GM12878 (cell line): ENCODE results near the gene CLDN19. TPM values are rescaled to one million over a fixed set of nuclear protein-coding genes. Genes with fewer than 3 reads are reported as not detected.

ENCODE experiments used
- ATAC-seq: fragments of 200-7000 bp; cut with Tn5 transposase; 3 replicates; pipeline ENCODE4 v1.9.1; 2020; ENCODE audit warnings: mild to moderate bottlenecking, moderate library complexity
- BruUV-seq: library from RNA; stranded (reverse); fragments of 400-500 nt; replicated peaks from 2 replicates; lab custom pipeline; 2021; lab: Mats Ljungman, UMichigan
- CTCF ChIA-PET: fragments of 300-600 bp; sonication (Branson Sonifier 250); formaldehyde crosslinking; extraction: SDS; loops from one replicate; lab custom pipeline; 2021; ENCODE audit warnings: inconsistent platforms; lab: Yijun Ruan, JAX
- POLR2A ChIA-PET: fragments of 350-600 bp; formaldehyde crosslinking; extraction: SDS; loops from one replicate; lab custom pipeline; 2021; ENCODE audit warnings: inconsistent platforms; lab: Charles Lee
- RAD21 ChIA-PET: fragments of 300-600 bp; sonication (Branson Sonifier 250); formaldehyde crosslinking; loops from one replicate; lab custom pipeline; 2023; ENCODE audit warnings: antibody characterized with exemption; ENCODE audit not compliant: unreplicated experiment; lab: Charles Lee
- SMC1A ChIA-PET: fragments of 300-600 bp; sonication (Branson Sonifier 250); formaldehyde crosslinking; loops from one replicate; lab custom pipeline; 2023; ENCODE audit not compliant: unreplicated experiment, uncharacterized antibody; lab: Charles Lee
- DNase-seq: peaks from one replicate; pipeline ENCODE4 v3.0.0-alpha.2; 2011; ENCODE audit warnings: low read depth, low spot score
- FAIRE-seq: peaks from 3 replicates; lab custom pipeline; 2011; peaks lifted over from hg19 to GRCh38; lab: Jason Lieb, UNC
- H2AFZ ChIP-seq: 2 replicates; pipeline ENCODE4 v1.6.0; 2011; ENCODE audit warnings: low read depth, low read length, control low read depth; ENCODE audit not compliant: control insufficient read depth
- H3K27ac ChIP-seq: 2 replicates; pipeline ENCODE4 v1.5.1; 2011; ENCODE audit warnings: control low read depth; ENCODE audit not compliant: control insufficient read depth, insufficient read depth
- H3K27me3 ChIP-seq, 2 experiments: replicated peaks in 1 of 2; 2 replicates each; pipeline versions ENCODE4 v1.6.0 to v1.6.1; 2011; ENCODE audit warnings: low read length in 1 of 2; ENCODE audit not compliant: control insufficient read depth in 2 of 2, insufficient read depth in 2 of 2
- H3K36me3 ChIP-seq, 2 experiments: 2 replicates each; pipeline ENCODE4 v1.5.1; 2011; ENCODE audit warnings: low read length in 1 of 2; ENCODE audit not compliant: control insufficient read depth in 2 of 2, insufficient read depth in 2 of 2
- H3K4me1 ChIP-seq: 2 replicates; pipeline ENCODE4 v1.6.1; 2011; ENCODE audit warnings: mild to moderate bottlenecking, low read length, moderate library complexity, mixed read lengths; ENCODE audit not compliant: control insufficient read depth, insufficient read depth
- H3K4me2 ChIP-seq: 2 replicates; pipeline ENCODE4 v1.6.0; 2011; ENCODE audit warnings: control low read depth; ENCODE audit not compliant: control insufficient read depth, insufficient read depth
- H3K4me3 ChIP-seq: fragments of 200-600 bp; sonication (generic); 2 replicates; pipeline ENCODE4 v1.5.1; 2016
- H3K79me2 ChIP-seq: 2 replicates; pipeline ENCODE4 v1.6.0; 2011; ENCODE audit warnings: low read length; ENCODE audit not compliant: control insufficient read depth, insufficient read depth
- H3K9ac ChIP-seq: 2 replicates; pipeline ENCODE4 v1.8.0; 2011; ENCODE audit warnings: low read length, control low read depth, mixed read lengths; ENCODE audit not compliant: control insufficient read depth, insufficient read depth
- H3K9me3 ChIP-seq: replicated peaks from 3 replicates; pipeline ENCODE4 v1.5.1; 2011; ENCODE audit warnings: mild to moderate bottlenecking, low read length; ENCODE audit not compliant: control insufficient read depth, insufficient read depth
- H4K20me1 ChIP-seq: 2 replicates; pipeline ENCODE4 v1.6.0; 2011; ENCODE audit not compliant: control insufficient read depth, insufficient read depth
- BCL11A ChIP-seq: IDR thresholded peaks from 2 replicates; pipeline ENCODE4 v1.6.1; 2011; ENCODE audit warnings: low read depth, low read length
- EZH2 ChIP-seq: IDR thresholded peaks from 2 replicates; pipeline ENCODE4 v1.6.1; 2012; ENCODE audit warnings: low read depth, mild to moderate bottlenecking, control low read depth, inconsistent platforms, low read length, borderline replicate concordance; ENCODE audit not compliant: control insufficient read depth
- HCFC1 ChIP-seq: fragments of 150-350 bp; IDR thresholded peaks from 2 replicates; pipeline ENCODE4 v1.6.1; 2014; ENCODE audit warnings: low read length
- LARP7 ChIP-seq: fragments of 450-650 bp; IDR thresholded peaks from 2 replicates; pipeline ENCODE4 v1.6.1; 2017; ENCODE audit warnings: mild to moderate bottlenecking
- YY1 ChIP-seq: IDR thresholded peaks from 2 replicates; pipeline ENCODE4 v1.6.1; 2011; ENCODE audit warnings: low read depth, mild to moderate bottlenecking, low read length
- ZNF384 ChIP-seq: IDR thresholded peaks from 2 replicates; pipeline ENCODE4 v1.6.1; 2012; ENCODE audit warnings: low read depth, mild to moderate bottlenecking, low read length, improper control_type of control experiment, borderline replicate concordance
- whole genome bisulfite sequencing: methylation state at CpG from one replicate; pipeline ENCODE4 v1.1.6; 2016; ENCODE audit warnings: low lambda C conversion rate; ENCODE audit not compliant: insufficient replicate concordance, insufficient coverage; ENCODE audit errors: missing lambda C conversion rate; 5-methylcytosine and 5-hydroxymethylcytosine counted together
- in situ Hi-C: fragments of 300-500 bp; cut with MboI; formaldehyde crosslinking; loops from 9 replicates; pipeline ENCODE4 v1.14.3; 2018; ENCODE audit warnings: mixed read lengths
- intact Hi-C: fragments of 100-400 bp; cut with micrococcal nuclease; formaldehyde crosslinking; loops from one replicate; pipeline ENCODE4 v1.14.2; 2022; ENCODE audit not compliant: unreplicated experiment
- polyA plus RNA-seq, 11 experiments: library from polyadenylated mRNA; depleted of rRNA in 4 of 11; unstranded in 6 of 11; stranded (reverse) in 5 of 11; fragments of >200 nt; fragmentation: Nextera tagmentation in 4 of 11; fragmentation: Illumina TruSeq in 1 of 11; extraction: Ambion mirVana in 4 of 11; extraction: Trizol in 1 of 11; gene quantifications; 1 replicate in 1 of 11; 2 replicates in 10 of 11; pipeline versions ENCODE4 v1.2.1 to v1.2.3, GENCODE V29; 2011 to 2016; ENCODE audit warnings: inconsistent platforms in 2 of 11, missing spikeins in 2 of 11, low read depth in 1 of 11
- total RNA-seq, 4 experiments: library from RNA; depleted of rRNA in 3 of 4; stranded (reverse); fragments of >200 nt in 3 of 4; fragmentation: Illumina TruSeq in 1 of 4; extraction: Trizol in 1 of 4; gene quantifications; 2 replicates each; pipeline versions ENCODE4 v1.2.1 to v1.2.3, GENCODE V29; 2013 to 2021

The CLDN19 gene
- total and polyA plus RNA-seq, 10 of the 15 experiments (the other 5 are each of a cell fraction or from before 2014, with no cell fraction given) = not detected

GRCh38 chr1:42743317-42744147, 3.5 kb upstream of the CLDN19 start:
- no peak for DNase-seq
- intact Hi-C loops = no loop called here
- FAIRE-seq = no peak
- no peak overlapping the region for H3K4me2 ChIP-seq
- no peak overlapping the region for H3K4me3 ChIP-seq
- ChIA-PET RAD21 (no interaction called here), CTCF (interaction anchor here (0.9 to 1.8 kb wide), 2 partner anchors 167 to 399 kb away, joined by 4 to 6 read pairs; no protein-coding TSS in a partner anchor), SMC1A (interaction anchor here (1.2 kb wide), 1 partner anchor 330 kb away, joined by 4 read pairs; no protein-coding TSS in a partner anchor), POLR2A (no interaction called here)
- no peaks in the 10 kb centered on the region for H3K4me1 ChIP-seq
- H3K9ac ChIP-seq = no peak overlapping the region
- H3K9me3 ChIP-seq = no peaks in the 10 kb centered on the region
- no TSS peak for BruUV-seq
- no peak overlapping the region for H3K27ac ChIP-seq
- H3K27me3 ChIP-seq = no peaks in the 10 kb centered on the region
- H3K79me2 ChIP-seq = no peaks in the 10 kb centered on the region
- H4K20me1 ChIP-seq = no peaks in the 10 kb centered on the region
- ATAC-seq = no peak
- no peak for TF ChIP-seq LARP7
- no peak for TF ChIP-seq EZH2
- no peak for TF ChIP-seq BCL11A
- no peak for TF ChIP-seq HCFC1
- no peak for TF ChIP-seq ZNF384
- TF ChIP-seq YY1 = no peak
- in situ Hi-C loops = no loop called here
- 74% methylated on average over 21 of the region's 21 CpGs for WGBS
- no peak overlapping the region for H2AFZ ChIP-seq
- H3K36me3 ChIP-seq = peaks cover 0 to 6% of the 10 kb centered on the region in 2 experiments; a peak in 3 of 4 replicates
